T-cell (primary cell): Measurements from ENCODE around the gene TOMM22. TPM values are rescaled to one million over a fixed set of nuclear protein-coding genes. Genes with fewer than 3 reads are reported as not detected.
A peak's percentile ranks its signal among the peaks of the same experiment; 100 is the strongest.

Experiments used
- ATAC-seq, 4 experiments: fragments of 200-7000 bp in 3 of 4; fragments of 150-1000 bp in 1 of 4; cut with Tn5 transposase; replicated peaks in 1 of 4; 1 replicate in 3 of 4; 2 replicates in 1 of 4; pipeline ENCODE4 v1.10.0; 2021; ENCODE audit warnings: moderate library complexity in 3 of 4, mild to moderate bottlenecking in 2 of 4, moderate number of reproducible peaks in 1 of 4
- CTCF ChIA-PET, 2 donors: fragments of 300-600 bp; sonication (Branson Sonifier 250); formaldehyde crosslinking; loops; one replicate each; lab custom pipeline; 2022; ENCODE audit warnings: antibody characterized with exemption in 2 of 2; lab: Charles Lee
- POLR2A ChIA-PET, 2 donors: fragments of 300-600 bp; sonication (Branson Sonifier 250); formaldehyde crosslinking; loops; one replicate each; lab custom pipeline; 2022; ENCODE audit warnings: antibody characterized with exemption in 2 of 2; lab: Charles Lee
- DNase-seq, 35 experiments: peaks; one replicate each; pipeline versions ENCODE4 v3.0.0 to v3.0.0-alpha.2; 2013 to 2023
- H3K27ac ChIP-seq: one replicate; pipeline ENCODE4 v1.5.1; 2013; ENCODE audit warnings: low read length
- H3K27me3 ChIP-seq, 2 experiments: replicated peaks in 1 of 2; 1 replicate in 1 of 2; 2 replicates in 1 of 2; pipeline versions ENCODE4 v1.6.1 to v1.7.0; 2013; ENCODE audit warnings: low read length in 1 of 2, mixed read lengths in 1 of 2; ENCODE audit not compliant: control insufficient read depth in 2 of 2, insufficient read depth in 2 of 2; ENCODE audit errors: extremely low read depth in 1 of 2
- H3K36me3 ChIP-seq, 2 donors: 1 replicate in 1 of 2; 2 replicates in 1 of 2; pipeline versions ENCODE4 v1.6.1 to v1.7.0; 2013; ENCODE audit warnings: low read length in 1 of 2; ENCODE audit not compliant: control insufficient read depth in 2 of 2, insufficient read depth in 1 of 2; ENCODE audit errors: extremely low read depth in 1 of 2
- H3K4me1 ChIP-seq, 2 experiments: 1 replicate in 1 of 2; 2 replicates in 1 of 2; pipeline versions ENCODE4 v1.6.1 to v1.7.0; 2013; ENCODE audit warnings: low read length in 2 of 2, mixed read lengths in 1 of 2; ENCODE audit not compliant: insufficient read depth in 2 of 2, control insufficient read depth in 1 of 2; ENCODE audit errors: extremely low read depth in 1 of 2
- H3K4me3 ChIP-seq, 2 donors: 1 replicate in 1 of 2; 2 replicates in 1 of 2; pipeline versions ENCODE4 v1.5.1 to v1.7.0; 2013; ENCODE audit warnings: mild to moderate bottlenecking in 2 of 2, low read length in 1 of 2, moderate library complexity in 1 of 2; ENCODE audit not compliant: control insufficient read depth in 1 of 2; ENCODE audit errors: extremely low read depth in 1 of 2
- H3K9me3 ChIP-seq: 2 replicates; pipeline ENCODE4 v1.7.0; 2013
- H3K27ac Mint-ChIP-seq, 2 donors: one replicate each; pipeline ENCODE4 v1.8.0; 2020 to 2021; ENCODE audit warnings: mild to moderate bottlenecking in 2 of 2, mixed read lengths in 2 of 2
- H3K27me3 Mint-ChIP-seq, 2 donors: one replicate each; pipeline ENCODE4 v1.8.0; 2021 to 2022; ENCODE audit warnings: mixed read lengths in 2 of 2
- H3K36me3 Mint-ChIP-seq: one replicate; pipeline ENCODE4 v1.8.0; 2021; ENCODE audit warnings: mixed read lengths
- H3K4me1 Mint-ChIP-seq, 3 donors: one replicate each; pipeline ENCODE4 v1.8.0; 2020 to 2022; ENCODE audit warnings: mixed read lengths in 3 of 3, mild to moderate bottlenecking in 1 of 3
- H3K4me3 Mint-ChIP-seq, 3 donors: one replicate each; pipeline ENCODE4 v1.8.0; 2020 to 2022; ENCODE audit warnings: mild to moderate bottlenecking in 3 of 3, mixed read lengths in 3 of 3, moderate library complexity in 3 of 3
- H3K9me3 Mint-ChIP-seq, 3 donors: one replicate each; pipeline ENCODE4 v1.8.0; 2020 to 2022; ENCODE audit warnings: mixed read lengths in 3 of 3
- WGBS: methylation state at CpG from one replicate; pipeline ENCODE4 v1.1.5; 2013; ENCODE audit warnings: missing lambda C conversion rate; ENCODE audit not compliant: insufficient coverage; 5-methylcytosine and 5-hydroxymethylcytosine counted together
- total RNA-seq, 35 experiments: library from RNA in 6 of 35; stranded (reverse) in 6 of 35; fragments of 120-200 nt in 1 of 35; gene quantifications; one replicate each; pipeline versions ENCODE4 v1.2.1 to v1.2.4 and lab custom pipeline; 2013 to 2026

Gene TOMM22
- total RNA-seq, 5 donors from 2014 or later (not counting 1 experiment from before 2014, with no cell fraction given) = 52.4 to 58.1 (median 53.3) TPM

DNA sequence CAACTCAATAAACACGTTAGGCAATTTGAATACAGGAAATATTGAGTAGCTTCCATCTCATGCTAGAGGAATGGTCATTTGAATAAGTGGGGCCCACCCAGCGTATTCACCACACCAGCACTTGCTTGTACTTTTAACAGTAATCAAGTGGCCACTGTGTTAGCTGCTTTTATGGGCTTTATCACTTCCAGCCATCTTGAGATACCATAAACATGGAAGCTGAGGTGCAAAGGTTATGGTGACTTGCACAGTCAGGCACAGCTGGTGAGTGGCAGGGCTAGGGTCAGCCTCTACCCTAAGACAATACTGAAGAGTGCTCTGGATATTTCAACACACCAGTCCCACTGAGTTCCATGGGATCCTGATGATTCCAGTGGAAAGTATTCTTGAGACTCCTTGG, 12.3 kb downstream of the TOMM22 start:
- peaks cover 0 to 25% of the 10 kb centered on the region in 2 donors for H3K36me3 ChIP-seq
- Mint-ChIP-seq H3K27ac (no peak overlapping the region), H3K4me1 (peaks cover 44 to 60% (median 60%) of the 10 kb centered on the region in 3 donors), H3K27me3 (no peaks in the 10 kb centered on the region), H3K36me3 (peaks cover 43% of the 10 kb centered on the region), H3K9me3 (no peaks in the 10 kb centered on the region), H3K4me3 (no peak overlapping the region)
- no CpG with 5 or more reads among the region's 2 CpGs for WGBS
- ATAC-seq = no peak
- no peaks in the 10 kb centered on the region for H3K9me3 ChIP-seq
- ChIA-PET CTCF (no interaction called here), POLR2A (interaction anchor here in 1 of 2 donors (0.5 to 0.7 kb wide), 3 partner anchors 10 to 161 kb away, joined by 3 to 6 read pairs (median 3); no protein-coding TSS in a partner anchor)
- peaks cover 9 to 19% of the 10 kb centered on the region in 2 experiments for H3K4me1 ChIP-seq
- no peak overlapping the region for H3K27ac ChIP-seq
- H3K27me3 ChIP-seq = no peaks in the 10 kb centered on the region
- DNase-seq = no peak
- no peak overlapping the region for H3K4me3 ChIP-seq

DNA sequence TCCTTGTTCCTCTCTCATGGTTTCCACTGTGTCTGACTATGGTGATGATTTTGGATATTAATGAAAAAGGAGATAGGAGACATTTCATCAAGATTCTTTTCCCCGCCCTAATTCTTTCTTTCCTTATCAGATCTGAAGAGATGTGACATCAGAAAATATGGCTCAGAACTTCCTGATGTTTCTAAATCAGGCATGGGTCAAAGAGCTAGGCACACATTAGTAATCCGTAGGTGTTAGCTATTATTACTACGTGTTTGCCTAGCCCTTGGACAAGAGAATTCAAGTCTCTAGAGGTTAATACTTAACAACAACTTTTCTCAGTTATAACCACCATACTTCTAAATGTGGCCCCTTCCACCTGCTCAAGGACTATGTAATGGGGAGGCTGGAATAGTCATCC, 13.2 kb downstream of the TOMM22 start:
- Histone ChIP-seq H3K4me3 (no peak overlapping the region), H3K27ac (no peak overlapping the region), H3K9me3 (no peaks in the 10 kb centered on the region), H3K27me3 (no peaks in the 10 kb centered on the region), H3K36me3 (peaks cover 0 to 22% of the 10 kb centered on the region in 2 donors), H3K4me1 (peaks cover 16 to 28% of the 10 kb centered on the region in 2 experiments)
- no CpG with 5 or more reads among the region's 3 CpGs for WGBS
- Mint-ChIP-seq H3K36me3 (peaks cover 42% of the 10 kb centered on the region), H3K4me3 (no peak overlapping the region), H3K4me1 (peaks cover 53 to 69% (median 69%) of the 10 kb centered on the region in 3 donors), H3K9me3 (no peaks in the 10 kb centered on the region), H3K27ac (peak overlapping the region in 1 of 2 donors; percentile 31), H3K27me3 (no peaks in the 10 kb centered on the region)
- DNase-seq (no peak), ATAC-seq (no peak)
- ChIA-PET CTCF (no interaction called here), POLR2A (interaction anchor here (0.6 to 1.4 kb wide), 3 partner anchors 9 to 393 kb away, joined by 3 to 6 read pairs (median 4); no protein-coding TSS in a partner anchor)

DNA sequence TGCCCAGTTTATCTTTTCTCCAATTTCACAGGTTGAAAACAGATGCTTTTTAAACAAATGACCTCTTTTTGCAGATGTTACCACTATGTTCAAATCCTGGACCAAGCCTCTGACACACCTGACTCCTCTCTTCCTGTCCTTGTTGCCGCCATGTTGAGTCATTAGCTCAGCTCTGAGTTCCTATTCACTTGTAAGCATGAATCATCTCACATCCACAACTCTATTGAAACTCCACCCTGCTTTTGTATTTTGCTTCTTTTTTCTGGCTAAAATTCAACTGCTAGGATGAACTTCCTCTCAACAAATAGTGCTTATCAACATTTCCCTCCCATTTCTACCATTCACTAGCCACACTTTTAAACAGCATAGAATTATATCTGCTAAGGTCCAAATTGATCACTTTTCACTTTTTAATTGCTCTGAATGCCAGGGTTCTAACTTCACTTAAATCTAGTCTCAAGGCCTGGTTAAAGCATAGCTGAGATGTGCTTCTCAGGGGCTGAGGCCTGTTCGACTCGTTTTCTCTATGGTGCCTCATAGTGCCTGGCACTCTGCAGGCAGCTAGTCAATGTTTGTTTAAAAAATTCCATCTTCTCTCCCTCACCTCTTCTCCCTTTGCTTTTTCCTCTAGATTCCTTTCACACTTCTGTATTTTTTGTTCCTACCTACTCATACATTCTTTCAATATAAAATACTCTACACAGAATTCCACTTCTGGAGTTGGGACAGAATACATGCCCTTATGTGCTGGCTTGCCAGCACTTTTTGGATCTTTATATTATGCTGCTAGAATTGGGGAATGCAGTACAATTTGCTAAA, 15.1 kb downstream of the TOMM22 start:
- Mint-ChIP-seq H3K4me1 (peaks cover 53 to 76% (median 76%) of the 10 kb centered on the region in 3 donors), H3K9me3 (no peaks in the 10 kb centered on the region), H3K36me3 (peaks cover 36% of the 10 kb centered on the region), H3K4me3 (peak overlapping the region; percentile 49 to 97 (median 91)), H3K27ac (peak overlapping the region; percentile 85 to 93), H3K27me3 (no peaks in the 10 kb centered on the region)
- CTCF ChIA-PET = interaction anchor here in 1 of 2 donors (4.0 kb wide), 1 partner anchor 15 kb away, joined by 25 read pairs; the partner anchor contains the start of gene TOMM22
- peaks cover 20 to 36% of the 10 kb centered on the region in 2 experiments for H3K4me1 ChIP-seq
- peak overlapping the region; percentile 29 for H3K27ac ChIP-seq
- no peaks in the 10 kb centered on the region for H3K27me3 ChIP-seq
- ATAC-seq = peak in 3 of 4 experiments; percentile 29 to 38 (median 33)
- H3K9me3 ChIP-seq = no peaks in the 10 kb centered on the region
- no peak overlapping the region for H3K4me3 ChIP-seq
- DNase-seq = peak in 3 of 35 experiments; percentile 17 to 42 (median 39)
- peaks cover 0 to 11% of the 10 kb centered on the region in 2 donors for H3K36me3 ChIP-seq
- POLR2A ChIA-PET = interaction anchor here (0.7 to 0.9 kb wide), 2 partner anchors 8 to 55 kb away, joined by 3 to 4 read pairs; no protein-coding TSS in a partner anchor
- 50% methylated on average over 1 of the region's 3 CpGs for WGBS

DNA sequence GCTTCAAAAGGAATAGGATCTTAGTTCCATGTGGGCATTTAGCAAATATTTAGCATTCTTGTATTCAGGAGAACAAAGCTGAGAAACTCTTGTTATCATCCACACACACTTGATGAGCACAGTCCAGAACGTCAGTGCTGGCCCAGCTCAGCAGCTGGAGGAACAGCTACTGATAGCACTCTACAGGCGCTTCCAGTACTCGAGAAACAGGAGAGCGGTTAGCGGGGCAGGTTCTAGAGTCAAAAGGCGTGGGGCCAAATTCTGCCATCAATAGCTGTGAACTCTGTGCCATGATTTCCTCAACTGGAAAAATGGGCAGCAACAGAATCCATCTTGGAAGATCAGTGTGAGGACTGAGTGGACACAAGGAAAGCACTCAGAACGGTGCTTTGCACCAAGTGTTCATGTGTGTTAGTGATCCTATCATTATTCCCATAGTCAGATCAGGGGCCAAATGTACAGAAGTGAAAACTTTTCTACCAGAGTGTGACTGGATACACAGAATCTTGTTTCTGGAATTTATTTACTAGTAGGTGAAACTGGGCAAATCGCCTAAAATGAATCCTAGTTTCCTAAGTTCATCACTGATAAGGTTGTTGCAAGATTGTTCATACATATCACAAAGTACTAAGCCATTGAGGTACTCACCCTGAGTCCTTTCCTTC, 15.8 kb downstream of the TOMM22 start:
- H3K36me3 ChIP-seq = peaks cover 0 to 6% of the 10 kb centered on the region in 2 donors
- no peaks in the 10 kb centered on the region for H3K9me3 Mint-ChIP-seq
- peak overlapping the region; percentile 85 to 93 for H3K27ac Mint-ChIP-seq
- peaks cover 53 to 78% (median 76%) of the 10 kb centered on the region in 3 donors for H3K4me1 Mint-ChIP-seq
- H3K36me3 Mint-ChIP-seq = peaks cover 31% of the 10 kb centered on the region
- H3K27ac ChIP-seq = peak overlapping the region; percentile 29
- POLR2A ChIA-PET = interaction anchor here (0.5 to 2.5 kb wide), 6 partner anchors 9 to 1375 kb away, joined by 3 to 20 read pairs (median 3); partner anchors contain the start of gene TOMM22 (in 1 of the 2)
- no peak for DNase-seq
- no peaks in the 10 kb centered on the region for H3K27me3 ChIP-seq
- H3K27me3 Mint-ChIP-seq = no peaks in the 10 kb centered on the region
- peaks cover 20 to 43% of the 10 kb centered on the region in 2 experiments for H3K4me1 ChIP-seq
- CTCF ChIA-PET = interaction anchor here in 1 of 2 donors (0.6 to 4.0 kb wide), 3 partner anchors 13 to 37 kb away, joined by 3 to 25 read pairs (median 4); partner anchors contain the start of gene TOMM22
- 81% methylated on average over 6 of the region's 8 CpGs for WGBS
- peak overlapping the region; percentile 49 to 97 (median 91) for H3K4me3 Mint-ChIP-seq
- no peaks in the 10 kb centered on the region for H3K9me3 ChIP-seq
- ATAC-seq = no peak
- H3K4me3 ChIP-seq = no peak overlapping the region

DNA sequence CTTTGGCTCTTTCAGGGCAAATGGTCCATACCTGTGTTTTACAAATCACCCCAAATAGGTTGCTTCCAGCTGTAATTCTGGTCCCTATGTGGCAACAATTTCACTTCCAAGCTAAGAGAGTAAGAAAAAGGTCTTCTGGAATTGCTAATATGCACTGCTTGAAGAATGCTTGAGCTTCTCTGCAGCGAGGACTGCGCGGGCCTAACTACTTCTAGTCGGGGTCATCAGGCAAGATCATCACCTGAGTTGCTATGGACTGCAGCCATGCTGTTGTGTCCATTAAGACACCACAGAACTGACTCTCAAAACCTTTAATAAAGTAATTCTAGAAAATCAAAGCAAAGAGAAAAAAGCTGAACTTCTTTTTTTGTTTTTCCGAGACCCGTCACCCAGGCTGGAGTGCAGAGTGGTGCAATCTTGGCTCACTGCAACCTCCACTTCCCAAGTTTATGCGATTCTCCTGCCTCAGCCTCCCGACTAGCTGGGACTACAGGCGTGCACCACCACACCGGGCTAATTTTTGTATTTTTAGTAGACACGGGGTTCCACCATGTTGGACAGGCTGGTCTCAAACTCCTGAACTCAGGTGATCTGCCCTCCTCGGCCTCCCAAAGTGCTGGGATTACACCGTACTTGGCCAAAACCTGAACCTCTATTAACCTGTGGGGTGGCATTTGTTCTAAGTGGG, 16.8 kb downstream of the TOMM22 start:
- Histone ChIP-seq H3K4me1 (peaks cover 20 to 43% of the 10 kb centered on the region in 2 experiments), H3K27me3 (no peaks in the 10 kb centered on the region), H3K4me3 (no peak overlapping the region), H3K9me3 (no peaks in the 10 kb centered on the region), H3K27ac (peak overlapping the region; percentile 87), H3K36me3 (peaks cover 0 to 6% of the 10 kb centered on the region in 2 donors)
- CTCF ChIA-PET = interaction anchor here in 1 of 2 donors (0.6 to 4.0 kb wide), 3 partner anchors 14 to 36 kb away, joined by 3 to 25 read pairs (median 4); partner anchors contain the start of gene TOMM22
- Mint-ChIP-seq H3K27me3 (no peaks in the 10 kb centered on the region), H3K4me3 (peak overlapping the region; percentile 82 to 97 (median 91)), H3K9me3 (no peaks in the 10 kb centered on the region), H3K36me3 (peaks cover 25% of the 10 kb centered on the region), H3K4me1 (peaks cover 45 to 69% (median 67%) of the 10 kb centered on the region in 3 donors), H3K27ac (peak overlapping the region; percentile 85 to 91)
- POLR2A ChIA-PET = interaction anchor here (0.5 to 2.5 kb wide), 7 partner anchors 16 to 1374 kb away, joined by 3 to 20 read pairs (median 3); partner anchors contain the start of gene TOMM22 (in 2 of the 2)
- WGBS = 92% methylated on average over 12 of the region's 13 CpGs
- ATAC-seq = no peak
- DNase-seq = no peak
